Gastrocnemius medialis (tissue), 4 donors: ENCODE results near the gene INF2. TPM values are rescaled to one million over a fixed set of nuclear protein-coding genes. Genes with fewer than 3 reads are reported as not detected.
A peak's percentile ranks its signal among the peaks of the same experiment; 100 is the strongest.

Experiments used
- ATAC-seq, 2 donors: fragments of 150-250 bp; one replicate each; pipeline ENCODE4 v1.9.1; 2016
- DNase-seq, 2 donors: peaks; one replicate each; pipeline ENCODE4 v3.0.0-alpha.2; 2019
- H3K27ac ChIP-seq, 4 donors: fragments of 200-600 bp; sonication (generic); 1 replicate in 1 of 4; 2 replicates in 3 of 4; pipeline ENCODE4 v1.5.1; 2016 to 2018; ENCODE audit warnings: mild to moderate bottlenecking in 2 of 4, moderate library complexity in 1 of 4
- H3K27me3 ChIP-seq, 3 donors: fragments of 200-600 bp; sonication (generic) in 2 of 3; 1 replicate in 1 of 3; 2 replicates in 2 of 3; pipeline versions ENCODE4 v1.5.1 to v1.6.0; 2016 to 2019; ENCODE audit warnings: mild to moderate bottlenecking in 1 of 3, moderate library complexity in 1 of 3
- H3K36me3 ChIP-seq, 2 donors: fragments of 200-600 bp; sonication (generic) in 1 of 2; one replicate each; pipeline ENCODE4 v1.5.1; 2017 to 2018
- H3K4me1 ChIP-seq, 2 donors: fragments of 200-600 bp; sonication (generic) in 1 of 2; one replicate each; pipeline ENCODE4 v1.5.1; 2016 to 2017; ENCODE audit warnings: mild to moderate bottlenecking in 2 of 2
- H3K4me3 ChIP-seq, 4 donors: fragments of 200-600 bp; sonication (generic) in 3 of 4; 1 replicate in 1 of 4; 2 replicates in 3 of 4; pipeline ENCODE4 v1.5.1; 2016 to 2019; ENCODE audit warnings: mild to moderate bottlenecking in 2 of 4
- H3K9me3 ChIP-seq, 3 donors: fragments of 200-600 bp; sonication (generic) in 2 of 3; 1 replicate in 1 of 3; 2 replicates in 2 of 3; pipeline ENCODE4 v1.5.1; 2016 to 2019
- CTCF ChIP-seq, 5 experiments: fragments of 450-650 bp in 3 of 5; fragments of 200-600 bp in 2 of 5; sonication (generic) in 2 of 5; IDR thresholded peaks in 4 of 5; conservative IDR thresholded peaks in 1 of 5; 1 replicate in 4 of 5; 2 replicates in 1 of 5; pipeline ENCODE4 v1.5.1; 2016 to 2019; ENCODE audit warnings: antibody characterized with exemption in 5 of 5, mild to moderate bottlenecking in 3 of 5, moderate library complexity in 3 of 5
- POLR2A ChIP-seq, 2 donors: fragments of 450-650 bp; IDR thresholded peaks; one replicate each; pipeline ENCODE4 v1.6.1; 2017; ENCODE audit warnings: antibody characterized with exemption in 2 of 2, mild to moderate bottlenecking in 2 of 2, moderate library complexity in 2 of 2
- in situ Hi-C, 4 donors: fragments of 200-750 bp; cut with MboI; loops; one replicate each; pipeline versions ENCODE4 v1.15.0 to v1.8.0; 2017; ENCODE audit warnings: low sequenced_read_pairs in 4 of 4
- intact Hi-C: fragments of 100-400 bp; cut with DNase I; formaldehyde crosslinking; loops from one replicate; pipeline ENCODE4 v1.15.1; 2023; ENCODE audit warnings: low total_unique reads
- total RNA-seq, 4 donors: library from RNA; depleted of rRNA; stranded (reverse); fragments of >200 nt; gene quantifications; one replicate each; pipeline versions ENCODE4 v1.1.0 to v1.2.3, GENCODE V29; 2016

INF2 gene
- total RNA-seq, 4 donors from 2014 or later = 11.6 to 34.6 (median 19.7) TPM

GRCh38 chr14:104722938-104723650 is 33.7 kb downstream of the INF2 start:
- ATAC-seq = peak; percentile 4 to 8
- peaks cover 53 to 70% of the 10 kb centered on the region in 2 donors for H3K4me1 ChIP-seq
- TF ChIP-seq POLR2A (IDR thresholded peaks at IDR 0.05) = no peak
- no peak for TF ChIP-seq CTCF (IDR thresholded peaks at IDR 0.05 in 4 of 5, conservative IDR thresholded peaks at IDR 0.05 in 1 of 5)

GRCh38 chr14:104723651-104724406 is 34.4 kb downstream of the INF2 start, which contains the start of gene ADSS1:
Gene ADSS1, plus strand, starts transcription at chr14:104724229. Its CDS starts 42 bp downstream, at chr14:104724271.
- peak; percentile 38 to 52 for ATAC-seq
- DNase-seq = peak; percentile 58 to 79
- peak within 1 kb of the TSS; percentile 94 to 99 (median 96) for H3K27ac ChIP-seq
- TF ChIP-seq POLR2A (IDR thresholded peaks at IDR 0.05) (peak; percentile 67 to 83), CTCF (IDR thresholded peaks at IDR 0.05 in 4 of 5, conservative IDR thresholded peaks at IDR 0.05 in 1 of 5) (peak; percentile 95 to 100 (median 98))
- peak within 1 kb of the TSS; percentile 67 to 89 (median 74) for H3K4me3 ChIP-seq
- intact Hi-C loops = loop anchor here (1.0 to 10.0 kb wide), 4 partner anchors 12 to 1169 kb away; no protein-coding TSS in a partner anchor
- no peaks in the 10 kb centered on the region for H3K9me3 ChIP-seq
- H3K27me3 ChIP-seq = no peaks in the 10 kb centered on the region
- H3K36me3 ChIP-seq = no peaks in the 10 kb centered on the region
- in situ Hi-C loops = no loop called here
- peaks cover 59 to 70% of the 10 kb centered on the region in 2 donors for H3K4me1 ChIP-seq

More at GRCh38 chr14:104722938-104723650, 33.7 kb downstream of the INF2 start:
- H3K4me3 ChIP-seq = peak overlapping the region; percentile 67 to 89 (median 74)
- DNase-seq = peak; percentile 25 to 69
- peak overlapping the region; percentile 94 to 99 (median 96) for H3K27ac ChIP-seq
- H3K36me3 ChIP-seq = no peaks in the 10 kb centered on the region
- in situ Hi-C loops = no loop called here
- H3K27me3 ChIP-seq = no peaks in the 10 kb centered on the region
- intact Hi-C loops = loop anchor here (1.0 to 10.0 kb wide), 3 partner anchors 26 to 1168 kb away; no protein-coding TSS in a partner anchor
- H3K9me3 ChIP-seq = no peaks in the 10 kb centered on the region

DNA sequence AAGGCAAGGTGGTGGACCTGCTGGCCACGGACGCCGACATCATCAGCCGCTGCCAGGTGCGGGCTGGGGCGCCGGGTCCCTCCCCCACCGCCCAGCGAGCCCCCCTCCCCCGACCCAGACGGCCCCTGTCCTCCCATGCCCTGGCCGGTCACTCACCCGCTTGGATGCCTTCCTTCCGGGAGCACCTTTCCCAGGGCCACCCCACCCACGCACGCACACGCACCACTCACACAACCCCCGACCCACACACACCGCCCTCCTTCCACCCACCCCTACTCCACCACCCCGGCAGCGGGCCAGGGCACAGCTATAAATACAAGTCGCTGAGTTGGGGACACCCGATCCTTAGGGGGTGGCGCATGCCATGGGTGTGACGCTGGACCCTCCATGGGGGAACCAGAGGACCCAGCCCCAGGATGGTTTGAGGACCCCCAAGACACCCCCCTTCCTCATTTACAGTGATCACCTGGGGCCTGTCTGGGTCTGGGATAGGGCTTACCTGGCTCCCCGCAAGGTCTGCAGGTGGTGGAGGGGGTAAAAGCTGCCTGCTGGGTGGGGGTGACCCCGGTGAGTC is 35.1 kb downstream of the INF2 start:
- DNase-seq = peak; percentile 40 to 89
- intact Hi-C loops = loop anchor here (1.0 to 10.0 kb wide), 3 partner anchors 12 to 1170 kb away; no protein-coding TSS in a partner anchor
- H3K9me3 ChIP-seq = no peaks in the 10 kb centered on the region
- no peaks in the 10 kb centered on the region for H3K27me3 ChIP-seq
- H3K4me3 ChIP-seq = peak overlapping the region; percentile 67 to 89 (median 74)
- H3K27ac ChIP-seq = peak overlapping the region; percentile 94 to 99 (median 96)
- ATAC-seq = peak; percentile 6 to 12
- in situ Hi-C loops = no loop called here
- peaks cover 59 to 68% of the 10 kb centered on the region in 2 donors for H3K4me1 ChIP-seq
- H3K36me3 ChIP-seq = no peaks in the 10 kb centered on the region
- TF ChIP-seq POLR2A (IDR thresholded peaks at IDR 0.05) = peak in 1 of 2 donors; percentile 27
- TF ChIP-seq CTCF (IDR thresholded peaks at IDR 0.05 in 4 of 5, conservative IDR thresholded peaks at IDR 0.05 in 1 of 5) = no peak

DNA sequence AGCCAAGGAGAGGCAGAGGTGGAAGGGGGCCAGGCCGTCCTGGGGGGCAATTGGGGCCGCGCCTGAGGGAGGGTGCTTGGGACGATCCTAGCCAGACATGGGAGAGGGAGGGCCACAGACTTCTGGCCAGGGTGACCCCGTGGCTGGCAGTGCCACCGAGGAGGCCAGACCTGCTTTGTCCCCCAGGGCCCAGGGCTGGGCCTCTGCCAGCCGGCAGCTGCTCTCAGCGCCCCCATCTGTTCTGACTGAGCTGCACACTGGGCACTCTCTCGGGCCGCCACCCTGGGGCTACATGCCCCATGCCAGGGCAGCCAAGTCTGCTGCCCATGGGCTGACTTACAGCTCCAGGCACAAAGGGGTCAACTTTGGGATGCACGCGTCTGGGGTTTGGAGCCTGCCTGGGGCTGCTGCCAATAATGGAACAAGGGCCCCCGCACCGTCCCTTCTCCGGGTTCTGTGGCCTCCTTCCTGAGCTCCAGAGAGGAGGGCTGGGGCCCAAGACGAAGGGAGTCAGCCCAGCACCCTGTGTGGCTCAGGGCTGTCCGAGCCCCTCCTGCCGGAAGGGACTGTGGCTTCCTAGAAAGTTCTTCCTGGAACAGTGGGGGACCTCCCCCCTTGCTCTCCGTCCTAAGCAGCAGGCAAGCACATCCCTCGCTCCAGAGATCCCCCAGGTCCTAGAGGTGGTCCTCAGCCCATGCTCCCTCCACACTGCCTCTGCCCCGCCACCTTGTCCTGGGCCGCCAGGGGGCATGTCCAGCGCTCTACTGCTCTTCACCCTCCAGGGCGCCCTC is 35.8 kb downstream of the INF2 start:
- H3K4me3 ChIP-seq = peak overlapping the region; percentile 67 to 89 (median 74)
- H3K36me3 ChIP-seq = no peaks in the 10 kb centered on the region
- peaks cover 63 to 72% of the 10 kb centered on the region in 2 donors for H3K4me1 ChIP-seq
- intact Hi-C loops (loop anchor here (1.0 to 10.0 kb wide), 3 partner anchors 11 to 1170 kb away; no protein-coding TSS in a partner anchor), in situ Hi-C loops (no loop called here)
- no peaks in the 10 kb centered on the region for H3K27me3 ChIP-seq
- peak; percentile 23 to 54 (median 39) for TF ChIP-seq CTCF (IDR thresholded peaks at IDR 0.05 in 4 of 5, conservative IDR thresholded peaks at IDR 0.05 in 1 of 5)
- TF ChIP-seq POLR2A (IDR thresholded peaks at IDR 0.05) = peak; percentile 56 to 71
- DNase-seq = peak; percentile 48 to 91
- H3K9me3 ChIP-seq = no peaks in the 10 kb centered on the region
- peak; percentile 16 to 34 for ATAC-seq
- peak overlapping the region; percentile 94 to 99 (median 96) for H3K27ac ChIP-seq
